Ovary (tissue), 3 donors: ENCODE data around the gene CFAP53.

ENCODE experiments used
- EP300 ChIP-seq: sonication (generic); formaldehyde crosslinking; IDR thresholded peaks from one replicate; pipeline ENCODE4 v1.6.1; 2017; ENCODE audit warnings: antibody characterized with exemption
- TF ChIP-seq, protein P1 (sequence below), 3 donors: fragments of 450-650 bp in 2 of 3; fragments of 200-600 bp in 1 of 3; IDR thresholded peaks; one replicate each; pipeline versions ENCODE4 v1.5.1 to v1.8.0; 2016 to 2022; ENCODE audit warnings: antibody characterized with exemption in 3 of 3, mild to moderate bottlenecking in 1 of 3
- donor health status: DM: no; HTN: no; CAD: no.

DNA sequence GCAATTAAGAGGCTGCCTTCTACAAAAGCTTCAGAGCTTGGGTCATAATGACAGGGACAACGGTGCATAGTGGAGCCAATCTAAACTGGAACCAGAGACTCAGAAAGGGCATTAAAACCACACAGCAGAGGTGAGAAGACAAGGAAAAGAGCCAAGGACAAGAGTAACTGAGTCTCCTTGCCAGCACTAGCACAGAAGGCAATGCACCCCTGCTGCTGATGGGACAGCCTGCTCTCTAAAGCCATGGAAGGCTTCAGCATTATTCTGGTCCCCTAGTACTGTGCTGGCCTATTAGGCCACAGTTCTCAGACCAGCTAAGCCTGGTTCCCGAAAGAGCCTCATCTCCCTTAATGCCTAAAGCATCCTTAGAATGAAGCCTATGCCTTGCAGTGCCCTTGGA is 86.8 kb downstream of the CFAP53 start:
- TF ChIP-seq, protein P1, sequence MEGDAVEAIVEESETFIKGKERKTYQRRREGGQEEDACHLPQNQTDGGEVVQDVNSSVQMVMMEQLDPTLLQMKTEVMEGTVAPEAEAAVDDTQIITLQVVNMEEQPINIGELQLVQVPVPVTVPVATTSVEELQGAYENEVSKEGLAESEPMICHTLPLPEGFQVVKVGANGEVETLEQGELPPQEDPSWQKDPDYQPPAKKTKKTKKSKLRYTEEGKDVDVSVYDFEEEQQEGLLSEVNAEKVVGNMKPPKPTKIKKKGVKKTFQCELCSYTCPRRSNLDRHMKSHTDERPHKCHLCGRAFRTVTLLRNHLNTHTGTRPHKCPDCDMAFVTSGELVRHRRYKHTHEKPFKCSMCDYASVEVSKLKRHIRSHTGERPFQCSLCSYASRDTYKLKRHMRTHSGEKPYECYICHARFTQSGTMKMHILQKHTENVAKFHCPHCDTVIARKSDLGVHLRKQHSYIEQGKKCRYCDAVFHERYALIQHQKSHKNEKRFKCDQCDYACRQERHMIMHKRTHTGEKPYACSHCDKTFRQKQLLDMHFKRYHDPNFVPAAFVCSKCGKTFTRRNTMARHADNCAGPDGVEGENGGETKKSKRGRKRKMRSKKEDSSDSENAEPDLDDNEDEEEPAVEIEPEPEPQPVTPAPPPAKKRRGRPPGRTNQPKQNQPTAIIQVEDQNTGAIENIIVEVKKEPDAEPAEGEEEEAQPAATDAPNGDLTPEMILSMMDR (IDR thresholded peaks at IDR 0.05), result no peak
- no peak for TF ChIP-seq EP300
